GM12872 (cell line): ENCODE results near the gene STEAP1B.

ENCODE experiments used
- TF ChIP-seq, protein P1 (sequence below): IDR thresholded peaks from 3 replicates; pipeline ENCODE4 v1.5.1; 2011; ENCODE audit warnings: low read depth, mild to moderate bottlenecking, low read length, moderate library complexity; ENCODE audit not compliant: insufficient read depth

STEAP1B gene

DNA sequence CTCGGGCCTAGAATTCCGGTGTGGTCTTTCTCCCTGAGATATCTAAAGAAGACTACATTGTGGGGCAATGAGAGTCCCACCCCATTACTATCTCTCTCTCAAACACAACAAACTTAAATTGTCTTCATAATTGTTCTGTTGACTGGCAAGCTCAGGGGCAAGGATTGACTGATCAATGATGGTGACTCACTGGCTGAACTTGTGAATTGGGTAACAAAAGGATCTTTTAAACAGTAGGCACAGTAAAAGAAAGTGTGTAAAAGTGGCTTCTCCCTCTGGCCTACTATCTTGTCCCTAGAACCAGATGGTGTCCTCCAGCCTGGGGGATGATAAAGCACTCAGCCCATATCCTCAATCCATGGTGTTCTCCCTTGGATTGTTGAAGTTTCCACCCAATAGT lies 80.0 kb downstream of the STEAP1B start:
- TF ChIP-seq, protein P1, sequence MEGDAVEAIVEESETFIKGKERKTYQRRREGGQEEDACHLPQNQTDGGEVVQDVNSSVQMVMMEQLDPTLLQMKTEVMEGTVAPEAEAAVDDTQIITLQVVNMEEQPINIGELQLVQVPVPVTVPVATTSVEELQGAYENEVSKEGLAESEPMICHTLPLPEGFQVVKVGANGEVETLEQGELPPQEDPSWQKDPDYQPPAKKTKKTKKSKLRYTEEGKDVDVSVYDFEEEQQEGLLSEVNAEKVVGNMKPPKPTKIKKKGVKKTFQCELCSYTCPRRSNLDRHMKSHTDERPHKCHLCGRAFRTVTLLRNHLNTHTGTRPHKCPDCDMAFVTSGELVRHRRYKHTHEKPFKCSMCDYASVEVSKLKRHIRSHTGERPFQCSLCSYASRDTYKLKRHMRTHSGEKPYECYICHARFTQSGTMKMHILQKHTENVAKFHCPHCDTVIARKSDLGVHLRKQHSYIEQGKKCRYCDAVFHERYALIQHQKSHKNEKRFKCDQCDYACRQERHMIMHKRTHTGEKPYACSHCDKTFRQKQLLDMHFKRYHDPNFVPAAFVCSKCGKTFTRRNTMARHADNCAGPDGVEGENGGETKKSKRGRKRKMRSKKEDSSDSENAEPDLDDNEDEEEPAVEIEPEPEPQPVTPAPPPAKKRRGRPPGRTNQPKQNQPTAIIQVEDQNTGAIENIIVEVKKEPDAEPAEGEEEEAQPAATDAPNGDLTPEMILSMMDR = no peak

- TF ChIP-seq, protein P1 = no peak
Measured at GRCh38 chr7:22419488-22419887, 80.5 kb downstream of the STEAP1B start.

- TF ChIP-seq, protein P1 = no peak
Measured at GRCh38 chr7:22418251-22419046, 81.5 kb downstream of the STEAP1B start.

- TF ChIP-seq, protein P1 = no peak
Measured at GRCh38 chr7:22417841-22418240, 82.1 kb downstream of the STEAP1B start.

DNA sequence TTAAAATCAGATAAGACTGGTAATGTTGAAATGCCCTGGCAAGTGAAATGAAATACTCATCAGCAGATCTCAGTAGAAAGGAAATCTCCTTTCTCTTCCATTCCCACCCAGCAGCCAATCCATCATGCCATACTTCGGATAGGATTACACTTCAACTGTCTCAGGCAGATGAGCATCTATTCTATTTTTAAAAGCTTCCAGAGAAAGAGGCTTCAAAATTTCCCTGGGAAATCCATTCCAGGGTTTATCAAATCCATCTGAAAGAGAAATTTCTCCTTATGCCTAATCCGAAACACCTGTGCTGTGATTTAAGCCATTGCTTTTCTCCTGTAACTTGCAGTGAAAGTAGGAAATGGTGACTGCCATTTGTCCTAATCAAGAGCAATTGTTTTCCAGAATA lies 82.6 kb downstream of the STEAP1B start:
- TF ChIP-seq, protein P1 = no peak

DNA sequence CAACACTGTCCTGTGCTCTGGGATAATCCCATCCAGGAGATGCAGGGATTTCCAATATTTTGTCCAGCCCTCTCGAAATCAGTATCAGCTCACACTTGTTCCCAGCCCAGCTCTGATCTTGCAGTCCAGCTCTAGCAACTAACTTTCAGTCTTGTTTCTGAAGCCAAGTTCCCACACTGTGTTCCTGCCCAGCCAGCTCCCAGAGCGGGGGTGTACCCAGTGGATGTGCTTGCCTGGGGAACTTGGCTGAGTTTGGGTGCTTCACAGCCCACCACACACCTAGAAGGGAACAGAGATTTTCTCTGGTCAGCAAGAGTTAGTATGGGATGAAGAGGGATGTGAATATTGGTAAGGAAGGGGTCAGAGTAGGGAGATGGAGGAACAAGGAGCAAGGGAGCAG lies 85.6 kb downstream of the STEAP1B start:
- TF ChIP-seq, protein P1 = no peak

DNA sequence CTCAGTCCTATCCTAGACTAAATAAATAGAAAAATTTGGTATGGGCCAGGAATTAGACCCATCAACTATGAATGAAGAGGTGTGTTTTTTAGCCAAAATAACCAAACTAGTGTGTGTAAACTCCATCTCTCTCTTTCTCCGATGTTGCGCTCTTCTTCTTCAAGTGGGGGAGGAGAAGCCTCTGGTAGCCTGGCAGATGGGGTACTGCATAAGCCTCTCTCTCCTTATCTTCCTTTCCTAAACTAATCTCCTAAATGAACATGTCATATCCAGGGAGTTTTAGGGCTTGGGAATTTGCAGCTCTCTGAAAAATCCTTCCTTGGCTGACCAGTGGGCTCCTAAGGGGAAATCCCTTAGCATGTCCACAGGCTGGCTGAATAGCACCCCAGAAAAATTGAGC lies 86.8 kb downstream of the STEAP1B start:
- TF ChIP-seq, protein P1 = no peak
